ENCODE data around the gene LIX1. TPM values are rescaled to one million over a fixed set of nuclear protein-coding genes. Genes with fewer than 3 reads are reported as not detected.

LIX1 gene
- total RNA-seq, 1 experiment from 2014 or later, result not detected

GRCh38 chr5:97072696-97073095, 69.7 kb downstream of the LIX1 start (continued):
- TF ChIP-seq ZNF512 (CRISPR knock-in tag; IDR thresholded peaks at IDR 0.05; ENCODE audit: borderline replicate concordance), result no peak

GRCh38 chr5:97071993-97072392, 70.4 kb downstream of the LIX1 start:
- ChIA-PET CTCF (interaction anchor here (0.6 to 1.0 kb wide), 2 partner anchors 27 to 1428 kb away, joined by 3 to 5 read pairs; no protein-coding TSS in a partner anchor), POLR2A (no interaction called here)
- Mint-ChIP-seq H3K4me1 (peaks cover 7% of the 10 kb centered on the region), H3K36me3 (no peaks in the 10 kb centered on the region), H3K4me3 (no peak overlapping the region), H3K27me3 (ENCODE audit: low read depth) (no peaks in the 10 kb centered on the region; the same call in 1 of the 2 replicates), H3K9me3 (no peaks in the 10 kb centered on the region), H3K27ac (no peak overlapping the region)
- DNase-seq (ENCODE audit: low spot score), result no peak
- TF ChIP-seq ZNF121 (CRISPR knock-in tag; IDR thresholded peaks at IDR 0.05) (no peak), ZNF317 (CRISPR knock-in tag; IDR thresholded peaks at IDR 0.05; ENCODE audit: borderline replicate concordance, low read depth) (no peak), ZNF396 (CRISPR knock-in tag; IDR thresholded peaks at IDR 0.05; ENCODE audit: borderline replicate concordance) (no peak), PRRX2 (CRISPR knock-in tag; IDR thresholded peaks at IDR 0.05) (no peak), USF1 (CRISPR knock-in tag; IDR thresholded peaks at IDR 0.05) (no peak), HMGXB4 (CRISPR knock-in tag; IDR thresholded peaks at IDR 0.05) (no peak), ZSCAN18 (CRISPR knock-in tag; IDR thresholded peaks at IDR 0.05) (no peak), ATF1 (CRISPR knock-in tag; IDR thresholded peaks at IDR 0.05) (no peak), NFE2L1 (CRISPR knock-in tag; IDR thresholded peaks at IDR 0.05) (no peak)
- no peak for ATAC-seq

- CTCF ChIA-PET, result no interaction called here
- TF ChIP-seq ZNF121 (CRISPR knock-in tag; IDR thresholded peaks at IDR 0.05) (no peak), E2F4 (CRISPR knock-in tag; IDR thresholded peaks at IDR 0.05; ENCODE audit: borderline replicate concordance, low read depth) (no peak), ZNF219 (CRISPR knock-in tag; IDR thresholded peaks at IDR 0.05; ENCODE audit: borderline replicate concordance) (no peak), ZNF317 (CRISPR knock-in tag; IDR thresholded peaks at IDR 0.05; ENCODE audit: borderline replicate concordance, low read depth) (no peak), FOXP1 (CRISPR knock-in tag; IDR thresholded peaks at IDR 0.05; ENCODE audit: borderline replicate concordance) (no peak), ZNF532 (CRISPR knock-in tag; IDR thresholded peaks at IDR 0.05; ENCODE audit: borderline replicate concordance) (no peak), SP1 (CRISPR knock-in tag; conservative IDR thresholded peaks at IDR 0.05) (no peak), TP53 (CRISPR knock-in tag; IDR thresholded peaks at IDR 0.05) (no peak), NFYB (CRISPR knock-in tag; conservative IDR thresholded peaks at IDR 0.05; ENCODE audit: low read depth) (no peak), FOXK1 (CRISPR knock-in tag; IDR thresholded peaks at IDR 0.05) (no peak)
Observed at GRCh38 chr5:97071101-97071500, 71.3 kb downstream of the LIX1 start.

More at GRCh38 chr5:97071101-97071500, 71.3 kb downstream of the LIX1 start:
- Mint-ChIP-seq H3K4me3 (no peak overlapping the region), H3K27me3 (ENCODE audit: low read depth) (no peaks in the 10 kb centered on the region; the same call in 1 of the 2 replicates), H3K27ac (no peak overlapping the region), H3K36me3 (no peaks in the 10 kb centered on the region), H3K9me3 (no peaks in the 10 kb centered on the region), H3K4me1 (peaks cover 14% of the 10 kb centered on the region)
- no peak for DNase-seq (ENCODE audit: low spot score)
- POLR2A ChIA-PET, result no interaction called here
- no peak for ATAC-seq
